Glutamatergic neuron (in vitro differentiated cells): ENCODE data around the gene TTC34. TPM values are rescaled to one million over a fixed set of nuclear protein-coding genes. Genes with fewer than 3 reads are reported as not detected.
"Not testable (repeated sequence)": the region's sequence is repeated elsewhere in the genome, so short reads cannot be mapped to it uniquely, and the experiment has no call there.

Source experiments
- DNase-seq: peaks from one replicate; pipeline ENCODE4 v3.0.0; 2022
- H3K27ac Mint-ChIP-seq: one replicate; pipeline ENCODE4 v1.8.0; 2020; ENCODE audit warnings: mild to moderate bottlenecking, mixed read lengths, inconsistent platforms; ENCODE audit not compliant: unreplicated experiment
- H3K27me3 Mint-ChIP-seq: one replicate; pipeline ENCODE4 v1.8.0; 2020; ENCODE audit warnings: mild to moderate bottlenecking, moderate library complexity, mixed read lengths, inconsistent platforms; ENCODE audit not compliant: unreplicated experiment
- H3K36me3 Mint-ChIP-seq: one replicate; pipeline ENCODE4 v1.8.0; 2020; ENCODE audit warnings: mild to moderate bottlenecking, mixed read lengths, inconsistent platforms; ENCODE audit not compliant: unreplicated experiment
- H3K4me1 Mint-ChIP-seq: one replicate; pipeline ENCODE4 v1.8.0; 2020; ENCODE audit warnings: mild to moderate bottlenecking, low read depth, mixed read lengths, inconsistent platforms; ENCODE audit not compliant: unreplicated experiment
- H3K4me3 Mint-ChIP-seq: one replicate; pipeline ENCODE4 v1.8.0; 2020; ENCODE audit warnings: mild to moderate bottlenecking, mixed read lengths, inconsistent platforms; ENCODE audit not compliant: unreplicated experiment
- H3K9me3 Mint-ChIP-seq: one replicate; pipeline ENCODE4 v1.8.0; 2020; ENCODE audit warnings: mild to moderate bottlenecking, moderate library complexity, mixed read lengths, inconsistent platforms; ENCODE audit not compliant: unreplicated experiment
- total RNA-seq: library from RNA; stranded (reverse); fragmentation: NEBNext Ultra II Directional; extraction: Animal tissue kit (Norgen Biotek cat#: 25700); gene quantifications from one replicate; pipeline ENCODE4 v1.2.1, GENCODE V29; 2021; ENCODE audit not compliant: unreplicated experiment

The TTC34 gene
- total RNA-seq, 1 donor from 2014 or later, result 0.74 TPM

GRCh38 chr1:2751866-2752265, 49.6 kb downstream of the TTC34 start:
- not testable (repeated sequence) for H3K9me3 Mint-ChIP-seq, H3K4me3 Mint-ChIP-seq, H3K36me3 Mint-ChIP-seq, H3K4me1 Mint-ChIP-seq, H3K27me3 Mint-ChIP-seq, DNase-seq, H3K27ac Mint-ChIP-seq

GRCh38 chr1:2750766-2751730, 50.4 kb downstream of the TTC34 start:
- not testable (repeated sequence) for H3K4me3 Mint-ChIP-seq, H3K4me1 Mint-ChIP-seq, H3K9me3 Mint-ChIP-seq, H3K36me3 Mint-ChIP-seq, DNase-seq, H3K27me3 Mint-ChIP-seq, H3K27ac Mint-ChIP-seq

DNA sequence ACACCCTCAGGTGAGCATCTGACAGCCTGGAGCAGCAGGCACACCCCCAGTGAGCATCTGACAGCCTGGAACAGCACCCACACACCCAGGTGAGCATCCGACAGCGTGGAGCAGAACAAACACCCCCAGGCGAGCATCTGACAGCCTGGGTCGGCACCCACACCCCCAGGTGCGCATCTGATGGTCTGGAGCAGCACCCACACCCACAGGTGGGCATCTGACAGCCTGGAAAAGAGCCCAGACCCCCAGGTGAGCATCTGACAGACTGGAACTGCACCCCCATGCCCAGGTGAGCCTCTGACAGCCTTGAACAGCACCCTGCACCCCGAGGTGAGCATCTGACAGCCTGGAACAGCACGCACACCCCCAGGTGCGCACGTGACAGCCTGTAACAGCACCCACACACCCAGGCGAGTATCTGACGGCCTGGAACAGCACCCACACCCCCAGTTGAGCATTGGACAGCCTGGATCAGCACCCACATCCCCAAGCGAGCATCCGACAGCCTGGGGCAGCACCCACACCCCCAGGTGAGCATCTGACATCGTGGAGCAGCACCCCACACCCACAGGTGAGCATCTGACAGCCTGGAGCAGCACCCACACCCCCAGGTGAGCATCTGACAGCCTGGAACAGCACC, 51.3 kb downstream of the TTC34 start:
- not testable (repeated sequence) for H3K27ac Mint-ChIP-seq, H3K36me3 Mint-ChIP-seq, H3K27me3 Mint-ChIP-seq, H3K4me1 Mint-ChIP-seq, H3K9me3 Mint-ChIP-seq, DNase-seq, H3K4me3 Mint-ChIP-seq

- DNase-seq, H3K36me3 Mint-ChIP-seq, H3K4me3 Mint-ChIP-seq, H3K9me3 Mint-ChIP-seq, H3K27me3 Mint-ChIP-seq, H3K4me1 Mint-ChIP-seq, H3K27ac Mint-ChIP-seq: not testable (repeated sequence)
Observed at GRCh38 chr1:2748626-2749025, 52.9 kb downstream of the TTC34 start.

- H3K4me1 Mint-ChIP-seq, H3K36me3 Mint-ChIP-seq, H3K4me3 Mint-ChIP-seq, DNase-seq, H3K27ac Mint-ChIP-seq, H3K27me3 Mint-ChIP-seq, H3K9me3 Mint-ChIP-seq: not testable (repeated sequence)
Observed at GRCh38 chr1:2694796-2695195, 106.7 kb downstream of the TTC34 start.

GRCh38 chr1:2690180-2690579, 111.3 kb downstream of the TTC34 start:
- not testable (repeated sequence) for H3K36me3 Mint-ChIP-seq, H3K27ac Mint-ChIP-seq, H3K4me1 Mint-ChIP-seq, DNase-seq, H3K9me3 Mint-ChIP-seq, H3K27me3 Mint-ChIP-seq, H3K4me3 Mint-ChIP-seq

- H3K9me3 Mint-ChIP-seq, result peaks cover 15% of the 10 kb centered on the region
- not testable (repeated sequence) for H3K4me3 Mint-ChIP-seq, DNase-seq, H3K4me1 Mint-ChIP-seq, H3K27ac Mint-ChIP-seq, H3K36me3 Mint-ChIP-seq
- H3K27me3 Mint-ChIP-seq, result peaks cover 11% of the 10 kb centered on the region
Observed at GRCh38 chr1:2688336-2688665, 113.2 kb downstream of the TTC34 start.

DNA sequence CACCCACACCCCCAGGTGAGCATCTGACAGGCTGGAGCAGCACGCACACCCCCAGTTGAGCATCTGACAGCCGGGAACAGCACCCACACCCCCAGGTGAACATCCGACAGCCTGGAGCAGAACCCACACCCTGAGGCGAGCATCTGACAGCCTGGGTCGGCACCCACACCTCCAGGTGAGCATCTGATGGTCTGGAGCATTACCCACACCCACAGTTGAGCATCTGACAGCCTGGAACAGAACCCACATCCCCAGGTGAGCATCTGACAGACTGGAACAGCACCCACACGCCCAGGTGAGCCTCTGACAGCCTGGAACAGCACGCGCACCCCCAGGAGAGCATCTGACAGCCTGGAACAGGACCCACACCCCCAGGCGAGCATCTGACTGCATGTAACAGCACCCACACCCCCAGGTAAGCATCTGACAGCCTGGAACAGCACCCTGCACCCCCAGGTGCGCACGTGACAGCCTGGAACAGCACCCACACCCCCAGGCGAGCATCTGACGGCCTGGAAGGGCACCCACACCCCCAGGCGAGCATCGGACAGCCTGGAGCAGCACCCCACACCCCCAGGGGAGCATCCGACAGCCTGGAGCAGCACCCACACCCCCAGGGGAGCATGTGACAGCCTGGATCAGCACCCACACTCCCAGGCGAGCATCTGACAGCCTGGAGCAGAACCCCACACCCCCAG, 113.7 kb downstream of the TTC34 start:
- H3K36me3 Mint-ChIP-seq, H3K27ac Mint-ChIP-seq, DNase-seq, H3K4me3 Mint-ChIP-seq, H3K4me1 Mint-ChIP-seq: not testable (repeated sequence)
- H3K27me3 Mint-ChIP-seq, result peaks cover 14% of the 10 kb centered on the region
- peaks cover 16% of the 10 kb centered on the region for H3K9me3 Mint-ChIP-seq

- H3K27me3 Mint-ChIP-seq, result peaks cover 14% of the 10 kb centered on the region
Observed at GRCh38 chr1:2687174-2687591, 114.3 kb downstream of the TTC34 start.

GRCh38 chr1:2686091-2686863, 115.2 kb downstream of the TTC34 start:
- not testable (repeated sequence) for H3K4me1 Mint-ChIP-seq, DNase-seq, H3K4me3 Mint-ChIP-seq, H3K36me3 Mint-ChIP-seq, H3K27ac Mint-ChIP-seq
- Mint-ChIP-seq H3K27me3 (peaks cover 14% of the 10 kb centered on the region), H3K9me3 (peaks cover 16% of the 10 kb centered on the region)

More at GRCh38 chr1:2687174-2687591, 114.3 kb downstream of the TTC34 start:
- peaks cover 16% of the 10 kb centered on the region for H3K9me3 Mint-ChIP-seq
- H3K36me3 Mint-ChIP-seq, H3K4me3 Mint-ChIP-seq, H3K27ac Mint-ChIP-seq, H3K4me1 Mint-ChIP-seq, DNase-seq: not testable (repeated sequence)

DNA sequence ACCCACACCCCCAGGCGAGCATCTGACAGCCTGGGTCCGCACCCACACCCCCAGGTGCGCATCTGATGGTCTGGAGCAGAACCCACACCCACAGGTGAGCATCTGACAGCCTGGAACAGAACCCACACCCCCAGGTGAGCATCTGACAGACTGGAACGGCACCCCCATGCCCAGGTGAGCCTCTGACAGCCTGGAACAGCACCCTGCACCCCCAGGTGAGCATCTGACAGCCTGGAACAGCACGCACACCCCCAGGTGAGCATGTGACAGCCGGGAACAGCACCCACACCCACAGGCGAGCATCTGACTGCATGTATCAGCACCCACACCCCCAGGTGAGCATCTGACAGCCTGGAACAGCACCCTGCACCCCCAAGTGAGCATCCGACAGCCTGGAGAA, 115.8 kb downstream of the TTC34 start:
- H3K27me3 Mint-ChIP-seq, result peaks cover 14% of the 10 kb centered on the region
- H3K27ac Mint-ChIP-seq, result not testable (repeated sequence)

More for the DNA sequence above, 115.8 kb downstream of the TTC34 start:
- H3K9me3 Mint-ChIP-seq, result peaks cover 16% of the 10 kb centered on the region
- not testable (repeated sequence) for DNase-seq, H3K4me3 Mint-ChIP-seq, H3K36me3 Mint-ChIP-seq, H3K4me1 Mint-ChIP-seq
